Loucy (cell line): Measurements from ENCODE around the gene ATP8B2.

Experiments used
- EZH2phosphoT487 ChIP-seq: fragments of 200-600 bp; IDR thresholded peaks from 2 replicates; pipeline ENCODE4 v1.6.1; 2018; ENCODE audit warnings: antibody characterized with exemption, mild to moderate bottlenecking, moderate library complexity, borderline replicate concordance
- TF ChIP-seq, protein P1 (sequence below): fragments of 200-600 bp; sonication (generic); conservative IDR thresholded peaks from 2 replicates; pipeline ENCODE4 v1.5.1; 2014; ENCODE audit warnings: mild to moderate bottlenecking, antibody characterized with exemption, low read length

DNA sequence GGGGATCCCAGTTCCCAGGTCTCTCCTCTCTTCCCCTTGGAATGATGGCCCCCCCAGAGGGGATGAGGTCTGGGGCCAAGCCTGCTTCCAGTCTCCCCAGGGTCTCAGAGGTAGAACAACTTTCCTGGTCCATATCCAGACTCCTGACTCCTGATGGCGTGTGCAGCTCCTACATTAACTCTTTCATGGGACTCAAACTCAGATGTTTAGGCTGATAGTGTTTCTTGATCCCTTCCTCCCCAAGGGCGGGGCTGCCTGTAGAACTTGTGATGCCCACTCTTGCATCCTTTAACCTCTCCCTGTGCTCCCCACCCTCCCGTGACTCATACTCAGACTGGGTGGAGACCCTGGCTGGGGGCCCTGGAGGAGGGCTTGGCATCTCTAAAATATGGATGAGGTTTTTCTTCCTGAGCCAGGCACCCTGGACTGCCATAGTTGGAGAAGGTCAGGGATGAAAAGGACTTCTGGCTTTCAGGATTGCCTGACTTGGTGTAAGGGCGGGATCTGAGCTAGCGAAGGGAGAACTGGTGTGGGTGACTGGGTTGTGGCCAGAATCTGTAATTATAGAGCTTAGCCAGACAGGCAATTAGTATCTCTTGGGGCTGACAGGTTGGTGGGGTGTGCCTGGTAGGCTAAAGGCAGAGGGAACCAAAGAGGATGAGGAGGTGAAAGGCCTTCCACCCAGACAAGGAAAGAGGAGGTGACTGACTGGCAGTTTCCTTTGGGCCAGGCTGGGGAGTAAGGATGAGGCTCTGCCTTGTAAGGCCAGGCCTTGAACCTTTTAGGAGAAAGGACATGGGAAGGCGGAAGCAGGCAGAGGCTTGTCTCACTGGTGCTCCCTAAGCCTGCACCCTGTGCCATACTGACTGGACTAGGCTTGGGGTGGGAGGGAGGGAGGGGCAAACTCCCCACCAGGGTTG is 1.5 kb downstream of the ATP8B2 start:
- TF ChIP-seq, protein P1, sequence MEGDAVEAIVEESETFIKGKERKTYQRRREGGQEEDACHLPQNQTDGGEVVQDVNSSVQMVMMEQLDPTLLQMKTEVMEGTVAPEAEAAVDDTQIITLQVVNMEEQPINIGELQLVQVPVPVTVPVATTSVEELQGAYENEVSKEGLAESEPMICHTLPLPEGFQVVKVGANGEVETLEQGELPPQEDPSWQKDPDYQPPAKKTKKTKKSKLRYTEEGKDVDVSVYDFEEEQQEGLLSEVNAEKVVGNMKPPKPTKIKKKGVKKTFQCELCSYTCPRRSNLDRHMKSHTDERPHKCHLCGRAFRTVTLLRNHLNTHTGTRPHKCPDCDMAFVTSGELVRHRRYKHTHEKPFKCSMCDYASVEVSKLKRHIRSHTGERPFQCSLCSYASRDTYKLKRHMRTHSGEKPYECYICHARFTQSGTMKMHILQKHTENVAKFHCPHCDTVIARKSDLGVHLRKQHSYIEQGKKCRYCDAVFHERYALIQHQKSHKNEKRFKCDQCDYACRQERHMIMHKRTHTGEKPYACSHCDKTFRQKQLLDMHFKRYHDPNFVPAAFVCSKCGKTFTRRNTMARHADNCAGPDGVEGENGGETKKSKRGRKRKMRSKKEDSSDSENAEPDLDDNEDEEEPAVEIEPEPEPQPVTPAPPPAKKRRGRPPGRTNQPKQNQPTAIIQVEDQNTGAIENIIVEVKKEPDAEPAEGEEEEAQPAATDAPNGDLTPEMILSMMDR: no peak
- TF ChIP-seq EZH2phosphoT487: no peak
